Mesenchymal stem cell (in vitro differentiated cells and primary cell): Measurements from ENCODE around the gene WWOX.
A peak's percentile ranks its signal among the peaks of the same experiment; 100 is the strongest.

Experiments used
- DNase-seq: peaks from one replicate; pipeline ENCODE4 v3.0.0-alpha.2; 2013
- H2AFZ ChIP-seq: one replicate; pipeline ENCODE4 v1.6.1; 2013; ENCODE audit warnings: low read depth, mild to moderate bottlenecking, control low read depth, inconsistent platforms, low read length, moderate library complexity
- H2AK5ac ChIP-seq: 2 replicates; pipeline ENCODE4 v1.6.1; 2013; ENCODE audit warnings: low read length, moderate library complexity, mild to moderate bottlenecking, inconsistent platforms; ENCODE audit not compliant: severe bottlenecking
- H2BK120ac ChIP-seq: one replicate; pipeline ENCODE4 v1.6.1; 2013; ENCODE audit warnings: low read depth, mild to moderate bottlenecking, inconsistent platforms, low read length, moderate library complexity
- H2BK12ac ChIP-seq, 2 experiments: one replicate each; pipeline ENCODE4 v1.6.1; 2013; ENCODE audit warnings: inconsistent platforms in 2 of 2, low read length in 2 of 2, mild to moderate bottlenecking in 2 of 2, moderate library complexity in 2 of 2, control low read depth in 1 of 2
- H2BK15ac ChIP-seq: one replicate; pipeline ENCODE4 v1.6.1; 2013; ENCODE audit warnings: mild to moderate bottlenecking, low read depth, inconsistent platforms; ENCODE audit not compliant: poor library complexity, severe bottlenecking
- H2BK5ac ChIP-seq: 2 replicates; pipeline ENCODE4 v1.6.1; 2013; ENCODE audit warnings: low read depth, mild to moderate bottlenecking, low read length, control low read depth, inconsistent platforms; ENCODE audit not compliant: poor library complexity, severe bottlenecking
- H3K14ac ChIP-seq, 2 experiments: one replicate each; pipeline ENCODE4 v1.6.1; 2013; ENCODE audit warnings: inconsistent platforms in 2 of 2, low read length in 2 of 2, control low read depth in 1 of 2, mild to moderate bottlenecking in 1 of 2, moderate library complexity in 1 of 2
- H3K18ac ChIP-seq, 2 experiments: one replicate each; pipeline ENCODE4 v1.6.1; 2013; ENCODE audit warnings: inconsistent platforms in 2 of 2, low read length in 2 of 2, control low read depth in 1 of 2, low read depth in 1 of 2, mild to moderate bottlenecking in 1 of 2
- H3K23ac ChIP-seq, 2 experiments: one replicate each; pipeline ENCODE4 v1.6.1; 2013; ENCODE audit warnings: inconsistent platforms in 2 of 2, low read length in 2 of 2, mild to moderate bottlenecking in 2 of 2, moderate library complexity in 2 of 2, control low read depth in 1 of 2
- H3K27ac ChIP-seq: 2 replicates; pipeline ENCODE4 v1.5.1; 2013; ENCODE audit warnings: mild to moderate bottlenecking, moderate library complexity, low read length, control low read depth, inconsistent platforms; ENCODE audit not compliant: poor library complexity, severe bottlenecking
- H3K27me3 ChIP-seq, 2 experiments: 2 replicates each; pipeline versions ENCODE4 v1.6.1 to v1.7.0; 2013; ENCODE audit warnings: low read length in 2 of 2, mild to moderate bottlenecking in 2 of 2, moderate library complexity in 2 of 2, control low read depth in 1 of 2, inconsistent platforms in 1 of 2; ENCODE audit not compliant: control insufficient read depth in 1 of 2, insufficient read depth in 1 of 2
- H3K36me3 ChIP-seq, 2 experiments: 2 replicates each; pipeline versions ENCODE4 v1.6.1 to v1.7.0; 2013; ENCODE audit warnings: low read length in 2 of 2, control low read depth in 1 of 2, inconsistent platforms in 1 of 2, low read depth in 1 of 2, mild to moderate bottlenecking in 1 of 2; ENCODE audit not compliant: insufficient read depth in 2 of 2, control insufficient read depth in 1 of 2
- H3K4ac ChIP-seq, 2 experiments: one replicate each; pipeline ENCODE4 v1.6.1; 2013; ENCODE audit warnings: inconsistent platforms in 2 of 2, low read length in 2 of 2, mild to moderate bottlenecking in 2 of 2, moderate library complexity in 2 of 2, control low read depth in 1 of 2, low read depth in 1 of 2
- H3K4me1 ChIP-seq: 2 replicates; pipeline ENCODE4 v1.6.1; 2013; ENCODE audit warnings: low read depth, low read length, control low read depth; ENCODE audit not compliant: control insufficient read depth, insufficient read depth
- H3K4me2 ChIP-seq: 2 replicates; pipeline ENCODE4 v1.6.1; 2013; ENCODE audit warnings: low read length, mild to moderate bottlenecking, inconsistent platforms; ENCODE audit not compliant: poor library complexity, severe bottlenecking
- H3K4me3 ChIP-seq, 2 experiments: 2 replicates each; pipeline versions ENCODE4 v1.5.1 to v1.7.0; 2013; ENCODE audit warnings: low read length in 2 of 2, mild to moderate bottlenecking in 2 of 2, control low read depth in 1 of 2, low read depth in 1 of 2; ENCODE audit not compliant: insufficient read depth in 1 of 2
- H3K79me1 ChIP-seq: replicated peaks from 2 replicates; pipeline ENCODE4 v1.6.1; 2013; ENCODE audit warnings: mild to moderate bottlenecking, control low read depth, low read length, inconsistent platforms; ENCODE audit not compliant: poor library complexity, severe bottlenecking
- H3K9ac ChIP-seq: 2 replicates; pipeline ENCODE4 v1.7.0; 2013; ENCODE audit warnings: mild to moderate bottlenecking, low read length, moderate library complexity
- H3K9me3 ChIP-seq: 2 replicates; pipeline ENCODE4 v1.7.0; 2013; ENCODE audit warnings: mild to moderate bottlenecking, low read length; ENCODE audit not compliant: control insufficient read depth
- H4K8ac ChIP-seq: one replicate; pipeline ENCODE4 v1.6.1; 2013; ENCODE audit warnings: inconsistent platforms, mild to moderate bottlenecking, low read length, moderate library complexity
- H4K91ac ChIP-seq: one replicate; pipeline ENCODE4 v1.6.1; 2013; ENCODE audit warnings: mild to moderate bottlenecking, low read length, inconsistent platforms
- WGBS: methylation state at CpG from one replicate; pipeline ENCODE4 v1.1.7; 2013; ENCODE audit warnings: mixed read lengths; 5-methylcytosine and 5-hydroxymethylcytosine counted together

The WWOX gene

DNA sequence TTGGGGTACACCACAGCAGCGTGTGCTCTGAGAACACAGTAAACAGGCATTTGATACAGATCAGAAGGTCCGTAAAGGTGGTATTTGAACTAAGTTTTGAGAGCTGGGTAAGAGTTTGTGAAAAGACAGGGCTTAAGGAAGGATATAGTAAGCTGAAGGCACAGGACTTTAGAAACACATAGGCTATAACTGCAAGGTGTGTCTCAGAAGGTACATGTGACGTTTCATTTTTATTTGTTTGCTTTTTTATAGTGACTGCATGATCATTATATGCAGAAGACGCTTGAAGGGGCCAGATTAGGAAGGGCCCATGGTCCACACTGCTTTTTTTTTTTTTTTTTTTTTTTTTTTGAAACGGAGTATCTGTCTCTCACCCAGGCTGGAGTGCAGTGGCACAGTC is 644.6 kb downstream of the WWOX start:
- Histone ChIP-seq H3K23ac (no peak overlapping the region), H4K91ac (no peak overlapping the region)

DNA sequence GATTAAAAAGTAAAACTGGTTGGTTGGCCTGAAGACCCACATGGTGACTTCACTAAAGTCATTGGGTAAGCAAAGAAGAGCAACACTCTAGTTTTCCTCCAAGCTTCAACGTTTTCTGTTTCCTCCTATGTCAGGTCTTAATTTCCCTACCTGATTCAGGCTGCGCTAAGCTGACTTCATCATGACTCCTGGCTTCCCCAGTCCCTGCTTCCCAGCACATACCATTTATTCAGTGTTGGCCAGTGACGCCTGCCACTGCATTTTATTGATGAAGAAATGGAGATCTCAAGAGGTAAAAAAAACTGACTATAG is 645.3 kb downstream of the WWOX start:
- no peaks in the 10 kb centered on the region for H3K79me1 ChIP-seq
- no peaks in the 10 kb centered on the region for H3K4me1 ChIP-seq
- H3K18ac ChIP-seq, result peak overlapping the region in 1 of 2 experiments; percentile 6
- no peak overlapping the region for H3K14ac ChIP-seq
- no peak overlapping the region for H2AK5ac ChIP-seq
- peak overlapping the region; percentile 71 for H4K91ac ChIP-seq
- no peak overlapping the region for H3K4ac ChIP-seq
- 88% methylated on average over 3 of the region's 3 CpGs for WGBS
- no peaks in the 10 kb centered on the region for H3K36me3 ChIP-seq
- H2BK12ac ChIP-seq, result no peak overlapping the region
- H2AFZ ChIP-seq, result no peak overlapping the region
- no peak overlapping the region for H3K27ac ChIP-seq
- DNase-seq, result no peak
- no peak overlapping the region for H3K9ac ChIP-seq
- H4K8ac ChIP-seq, result no peak overlapping the region
- no peak overlapping the region for H2BK15ac ChIP-seq
- H3K9me3 ChIP-seq, result no peaks in the 10 kb centered on the region
- H2BK5ac ChIP-seq, result no peak overlapping the region
- no peak overlapping the region for H3K4me3 ChIP-seq
- H3K23ac ChIP-seq, result no peak overlapping the region
- H3K4me2 ChIP-seq, result no peak overlapping the region
- no peak overlapping the region for H2BK120ac ChIP-seq
- H3K27me3 ChIP-seq, result no peaks in the 10 kb centered on the region

More for the DNA sequence above, 644.6 kb downstream of the WWOX start:
- no peaks in the 10 kb centered on the region for H3K36me3 ChIP-seq
- no peak overlapping the region for H3K27ac ChIP-seq
- no peak overlapping the region for H4K8ac ChIP-seq
- no peak overlapping the region for H3K9ac ChIP-seq
- H3K4me3 ChIP-seq, result no peak overlapping the region
- no peak overlapping the region for H2BK5ac ChIP-seq
- no peak overlapping the region for H3K4ac ChIP-seq
- no peaks in the 10 kb centered on the region for H3K79me1 ChIP-seq
- H3K14ac ChIP-seq, result no peak overlapping the region
- no peaks in the 10 kb centered on the region for H3K27me3 ChIP-seq
- H3K4me1 ChIP-seq, result no peaks in the 10 kb centered on the region
- no peaks in the 10 kb centered on the region for H3K9me3 ChIP-seq
- WGBS, result 88% methylated on average over 4 of the region's 5 CpGs
- peak overlapping the region in 1 of 2 experiments; percentile 61 for H3K18ac ChIP-seq
- H2BK15ac ChIP-seq, result no peak overlapping the region
- H3K4me2 ChIP-seq, result no peak overlapping the region
- H2AFZ ChIP-seq, result no peak overlapping the region
- DNase-seq, result no peak
- no peak overlapping the region for H2AK5ac ChIP-seq
- no peak overlapping the region for H2BK12ac ChIP-seq
- H2BK120ac ChIP-seq, result no peak overlapping the region

DNA sequence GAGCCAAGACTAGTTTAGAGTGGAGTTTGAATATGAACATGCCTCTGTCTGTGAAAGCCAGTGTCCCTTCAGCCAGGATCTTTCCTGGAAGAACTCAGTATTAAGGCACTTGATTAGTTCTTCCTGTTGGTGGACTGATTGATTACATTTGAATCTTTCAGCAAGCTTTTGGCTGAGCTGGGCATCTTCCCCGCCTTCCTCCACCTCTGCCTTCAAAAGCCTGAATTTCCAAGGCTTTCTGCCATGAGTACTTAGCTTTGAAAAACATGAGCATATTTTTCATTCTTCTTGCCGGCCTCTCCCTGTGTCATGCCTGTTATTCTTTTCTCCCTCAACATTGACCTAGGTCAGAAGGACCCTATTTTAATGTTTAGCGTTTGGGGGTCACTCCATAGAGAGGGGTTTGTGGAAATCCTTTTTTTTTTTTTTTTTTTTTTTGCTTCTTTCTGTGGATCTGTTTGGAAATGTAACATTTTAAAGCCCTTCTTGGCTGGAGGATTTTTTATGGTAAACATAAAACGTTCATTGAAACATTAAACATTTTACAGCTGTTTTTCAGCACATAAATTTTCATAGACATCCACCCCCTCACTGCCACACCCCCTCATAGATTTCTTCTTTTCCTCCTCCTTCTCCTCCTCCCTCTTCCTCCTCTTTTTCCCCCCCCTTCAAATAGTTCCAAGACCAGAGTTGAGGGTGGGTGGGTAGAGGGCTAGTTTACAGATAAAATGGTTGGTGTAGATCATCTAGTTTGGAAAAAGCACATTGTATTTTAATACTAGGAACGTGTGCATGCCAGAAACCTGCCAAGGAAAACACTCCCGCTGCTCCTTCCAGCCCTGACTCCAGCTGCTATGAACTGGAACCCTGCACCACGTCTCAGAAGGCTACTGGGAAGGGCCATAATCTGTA is 645.9 kb downstream of the WWOX start:
- DNase-seq, result no peak
- Histone ChIP-seq H3K4me2 (no peak overlapping the region), H3K9ac (no peak overlapping the region), H3K79me1 (no peaks in the 10 kb centered on the region), H2BK5ac (no peak overlapping the region), H3K23ac (no peak overlapping the region), H3K4me3 (no peak overlapping the region), H3K14ac (peak overlapping the region in 1 of 2 experiments; percentile 15), H4K8ac (no peak overlapping the region), H2BK120ac (no peak overlapping the region), H3K18ac (peak overlapping the region in 1 of 2 experiments; percentile 22), H3K4me1 (no peaks in the 10 kb centered on the region), H2AFZ (no peak overlapping the region), H3K9me3 (no peaks in the 10 kb centered on the region), H4K91ac (no peak overlapping the region), H2BK12ac (peak overlapping the region in 1 of 2 experiments; percentile 76), H3K27me3 (no peaks in the 10 kb centered on the region), H2AK5ac (no peak overlapping the region), H2BK15ac (peak overlapping the region; percentile 56), H3K4ac (no peak overlapping the region), H3K27ac (no peak overlapping the region), H3K36me3 (no peaks in the 10 kb centered on the region)
- WGBS, result 79% methylated on average over 5 of the region's 7 CpGs

DNA sequence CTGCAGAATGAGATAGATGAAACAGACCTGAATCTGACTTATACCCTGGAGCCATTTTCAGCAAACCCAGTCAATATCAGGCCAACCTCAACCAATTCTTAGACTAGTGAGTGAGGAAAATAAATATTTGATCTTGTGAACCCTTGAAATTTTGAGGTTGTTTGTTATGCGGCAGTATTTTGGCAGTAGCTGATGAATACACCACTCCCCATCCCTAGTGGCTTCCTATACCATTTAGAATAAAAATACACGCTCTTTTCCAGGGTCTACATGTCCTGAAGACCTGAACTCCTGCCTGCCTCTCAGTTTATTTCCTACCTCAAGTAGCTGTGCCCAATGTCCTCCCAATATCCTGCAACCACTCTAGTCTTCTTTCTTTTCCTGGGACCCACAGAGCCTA is 647.3 kb downstream of the WWOX start:
- no peak overlapping the region for H2BK5ac ChIP-seq
- H3K79me1 ChIP-seq, result no peaks in the 10 kb centered on the region
- H2BK15ac ChIP-seq, result no peak overlapping the region
- H3K4me2 ChIP-seq, result no peak overlapping the region
- H3K9me3 ChIP-seq, result no peaks in the 10 kb centered on the region
- no peak overlapping the region for H3K4me3 ChIP-seq
- WGBS, result 93% methylated on average over 2 of the region's 2 CpGs
- no peaks in the 10 kb centered on the region for H3K36me3 ChIP-seq
- H2BK120ac ChIP-seq, result no peak overlapping the region
- H3K14ac ChIP-seq, result no peak overlapping the region
- H2BK12ac ChIP-seq, result no peak overlapping the region
- no peak overlapping the region for H3K4ac ChIP-seq
- no peak overlapping the region for H3K27ac ChIP-seq
- no peak overlapping the region for H3K23ac ChIP-seq
- no peaks in the 10 kb centered on the region for H3K4me1 ChIP-seq
- no peak overlapping the region for H4K91ac ChIP-seq
- no peak overlapping the region for H2AK5ac ChIP-seq
- no peaks in the 10 kb centered on the region for H3K27me3 ChIP-seq
- no peak for DNase-seq
- H3K18ac ChIP-seq, result no peak overlapping the region
- H2AFZ ChIP-seq, result no peak overlapping the region
- H3K9ac ChIP-seq, result no peak overlapping the region
- H4K8ac ChIP-seq, result no peak overlapping the region
